HAP-1 (cell line): Measurements from ENCODE around the gene CD72.
"Not testable (repeated sequence)": the region's sequence is repeated elsewhere in the genome, so short reads cannot be mapped to it uniquely, and the experiment has no call there.

Experiments
- DNase-seq, 2 experiments: peaks; one replicate each; pipeline ENCODE4 v3.0.0-alpha.2; 2016 to 2020; ENCODE audit warnings: low spot score in 2 of 2
- H3K27me3 ChIP-seq: fragments of 250-450 bp; sonication (Bioruptor Pico); 2 replicates; pipeline ENCODE4 v1.5.1; 2020; ENCODE audit warnings: low read depth, mild to moderate bottlenecking, moderate library complexity
- H3K36me3 ChIP-seq: fragments of 250-450 bp; sonication (Bioruptor Pico); replicated peaks from 2 replicates; pipeline ENCODE4 v1.5.1; 2020; ENCODE audit warnings: mild to moderate bottlenecking
- H3K4me1 ChIP-seq: fragments of 250-450 bp; sonication (Bioruptor Pico); 2 replicates; pipeline ENCODE4 v1.5.1; 2020; ENCODE audit warnings: mild to moderate bottlenecking
- H3K4me3 ChIP-seq: fragments of 250-450 bp; sonication (Bioruptor Pico); 2 replicates; pipeline ENCODE4 v1.5.1; 2020; ENCODE audit warnings: mild to moderate bottlenecking, moderate library complexity
- H3K9me3 ChIP-seq: fragments of 250-450 bp; sonication (Bioruptor Pico); 2 replicates; pipeline ENCODE4 v1.5.1; 2020; ENCODE audit warnings: mild to moderate bottlenecking, moderate library complexity
- in situ Hi-C: fragments of 300-500 bp; cut with MboI; formaldehyde crosslinking; loops from 3 replicates; pipeline ENCODE4 v1.14.3; 2020; ENCODE audit warnings: low sequenced_read_pairs, inconsistent platforms, mixed read lengths

Gene CD72

GRCh38 chr9:35604578-35605350 is 13.4 kb downstream of the CD72 start, which contains the start of gene TESK1:
Gene TESK1, plus strand, starts transcription at chr9:35605262. Its CDS starts 358 bp downstream, at chr9:35605620.
- H3K36me3 ChIP-seq = peaks cover 2% of the 10 kb centered on the region
- peak; percentile 61 to 89 for DNase-seq
- H3K9me3 ChIP-seq = no peaks in the 10 kb centered on the region
- in situ Hi-C loops = no loop called here
- H3K4me1 ChIP-seq = peaks cover 20% of the 10 kb centered on the region
- no peaks in the 10 kb centered on the region for H3K27me3 ChIP-seq
- H3K4me3 ChIP-seq = peak within 1 kb of the TSS; percentile 54

GRCh38 chr9:35603986-35604577 is 14.1 kb downstream of the CD72 start:
- DNase-seq = peak; percentile 97 to 99
- H3K4me3 ChIP-seq = peak overlapping the region; percentile 44
- H3K27me3 ChIP-seq = no peaks in the 10 kb centered on the region
- in situ Hi-C loops = no loop called here
- H3K9me3 ChIP-seq = no peaks in the 10 kb centered on the region
- H3K36me3 ChIP-seq = peaks cover 2% of the 10 kb centered on the region
- peaks cover 20% of the 10 kb centered on the region for H3K4me1 ChIP-seq

GRCh38 chr9:35603506-35603985 is 14.7 kb downstream of the CD72 start:
- Histone ChIP-seq H3K4me3 (peak overlapping the region; percentile 23), H3K36me3 (no peaks in the 10 kb centered on the region; the same call in 1 of the 2 replicates), H3K9me3 (no peaks in the 10 kb centered on the region), H3K27me3 (no peaks in the 10 kb centered on the region), H3K4me1 (peaks cover 20% of the 10 kb centered on the region)
- in situ Hi-C loops = no loop called here
- no peak for DNase-seq

- Histone ChIP-seq H3K36me3 (no peaks in the 10 kb centered on the region), H3K4me3 (no peak overlapping the region), H3K4me1 (peaks cover 13% of the 10 kb centered on the region), H3K27me3 (no peaks in the 10 kb centered on the region), H3K9me3 (no peaks in the 10 kb centered on the region; the same call in 1 of the 2 replicates)
- no peak for DNase-seq
- in situ Hi-C loops = no loop called here
Observed at GRCh38 chr9:35599763-35600604, 18.2 kb downstream of the CD72 start.

- H3K36me3 ChIP-seq = no peaks in the 10 kb centered on the region
- no peaks in the 10 kb centered on the region; the same call in 1 of the 2 replicates for H3K9me3 ChIP-seq
- H3K4me1 ChIP-seq = peaks cover 6% of the 10 kb centered on the region; the same call in 1 of the 2 replicates
- no peaks in the 10 kb centered on the region for H3K27me3 ChIP-seq
- no peak overlapping the region for H3K4me3 ChIP-seq
- DNase-seq = no peak
- in situ Hi-C loops = no loop called here
Observed at GRCh38 chr9:35598866-35599590, 19.2 kb downstream of the CD72 start.

GRCh38 chr9:35596907-35597306 is 21.3 kb downstream of the CD72 start:
- H3K4me3 ChIP-seq, H3K27me3 ChIP-seq, H3K9me3 ChIP-seq, in situ Hi-C loops, H3K36me3 ChIP-seq, DNase-seq, H3K4me1 ChIP-seq: not testable (repeated sequence)

- DNase-seq = no peak
- no peak overlapping the region for H3K4me3 ChIP-seq
- H3K4me1 ChIP-seq = no peaks in the 10 kb centered on the region
- H3K9me3 ChIP-seq = peaks cover 5% of the 10 kb centered on the region
- in situ Hi-C loops = no loop called here
- no peaks in the 10 kb centered on the region for H3K27me3 ChIP-seq
- no peaks in the 10 kb centered on the region for H3K36me3 ChIP-seq
Observed at GRCh38 chr9:35594471-35594870, 23.7 kb downstream of the CD72 start.

- Histone ChIP-seq H3K4me3 (no peak overlapping the region), H3K27me3 (no peaks in the 10 kb centered on the region), H3K9me3 (peaks cover 5% of the 10 kb centered on the region), H3K4me1 (no peaks in the 10 kb centered on the region), H3K36me3 (no peaks in the 10 kb centered on the region)
- in situ Hi-C loops = no loop called here
- DNase-seq = no peak
Observed at GRCh38 chr9:35593581-35593980, 24.6 kb downstream of the CD72 start.

- H3K9me3 ChIP-seq, in situ Hi-C loops, H3K4me3 ChIP-seq, H3K36me3 ChIP-seq, DNase-seq, H3K27me3 ChIP-seq: not testable (repeated sequence)
- H3K4me1 ChIP-seq = peaks cover 18% of the 10 kb centered on the region
Observed at GRCh38 chr9:35588506-35588905, 29.7 kb downstream of the CD72 start.

GRCh38 chr9:35584681-35585080 is 33.5 kb downstream of the CD72 start:
- in situ Hi-C loops, H3K4me3 ChIP-seq, H3K36me3 ChIP-seq, H3K9me3 ChIP-seq, DNase-seq, H3K27me3 ChIP-seq: not testable (repeated sequence)
- H3K4me1 ChIP-seq = peaks cover 26% of the 10 kb centered on the region

- in situ Hi-C loops, H3K4me3 ChIP-seq, H3K27me3 ChIP-seq, H3K9me3 ChIP-seq, H3K36me3 ChIP-seq: not testable (repeated sequence)
- DNase-seq = peak; percentile 68 to 75
- peaks cover 26% of the 10 kb centered on the region for H3K4me1 ChIP-seq
Observed at GRCh38 chr9:35583521-35583920, 34.7 kb downstream of the CD72 start.

GRCh38 chr9:35579659-35580227 is 38.5 kb downstream of the CD72 start:
- H3K4me3 ChIP-seq, in situ Hi-C loops, H3K27me3 ChIP-seq, H3K36me3 ChIP-seq, H3K9me3 ChIP-seq, DNase-seq: not testable (repeated sequence)
- peaks cover 21% of the 10 kb centered on the region for H3K4me1 ChIP-seq

GRCh38 chr9:35579130-35579529 is 39.1 kb downstream of the CD72 start:
- Histone ChIP-seq H3K27me3 (no peaks in the 10 kb centered on the region), H3K4me3 (no peak overlapping the region), H3K36me3 (no peaks in the 10 kb centered on the region), H3K4me1 (peaks cover 15% of the 10 kb centered on the region), H3K9me3 (no peaks in the 10 kb centered on the region)
- no peak for DNase-seq
- in situ Hi-C loops = no loop called here
